ENCODE results near the gene TUBGCP6.

The TUBGCP6 gene

DNA sequence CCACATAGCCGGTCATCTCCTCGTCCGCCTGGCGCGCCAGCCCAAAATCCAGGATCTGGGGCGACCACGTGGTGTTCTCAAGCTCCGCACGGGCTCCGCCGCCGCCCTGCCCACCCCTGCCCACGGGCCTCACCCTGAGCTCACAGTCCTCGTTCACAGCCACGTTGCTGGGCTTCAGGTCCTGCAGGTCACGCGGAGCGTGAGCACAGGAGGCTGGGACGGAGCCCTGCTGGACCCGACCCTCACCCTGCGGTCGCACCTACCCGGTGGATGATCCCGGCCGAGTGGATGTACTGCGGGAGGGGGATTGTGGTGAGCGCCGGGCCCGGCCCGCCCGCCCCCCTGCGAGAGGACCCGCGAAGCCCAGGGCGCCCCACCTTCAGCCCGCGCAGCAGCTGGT lies 22.2 kb upstream of the TUBGCP6 start:
- in situ Hi-C loops (cut with MboI; ENCODE audit: low sequenced_read_pairs), result no loop called here

DNA sequence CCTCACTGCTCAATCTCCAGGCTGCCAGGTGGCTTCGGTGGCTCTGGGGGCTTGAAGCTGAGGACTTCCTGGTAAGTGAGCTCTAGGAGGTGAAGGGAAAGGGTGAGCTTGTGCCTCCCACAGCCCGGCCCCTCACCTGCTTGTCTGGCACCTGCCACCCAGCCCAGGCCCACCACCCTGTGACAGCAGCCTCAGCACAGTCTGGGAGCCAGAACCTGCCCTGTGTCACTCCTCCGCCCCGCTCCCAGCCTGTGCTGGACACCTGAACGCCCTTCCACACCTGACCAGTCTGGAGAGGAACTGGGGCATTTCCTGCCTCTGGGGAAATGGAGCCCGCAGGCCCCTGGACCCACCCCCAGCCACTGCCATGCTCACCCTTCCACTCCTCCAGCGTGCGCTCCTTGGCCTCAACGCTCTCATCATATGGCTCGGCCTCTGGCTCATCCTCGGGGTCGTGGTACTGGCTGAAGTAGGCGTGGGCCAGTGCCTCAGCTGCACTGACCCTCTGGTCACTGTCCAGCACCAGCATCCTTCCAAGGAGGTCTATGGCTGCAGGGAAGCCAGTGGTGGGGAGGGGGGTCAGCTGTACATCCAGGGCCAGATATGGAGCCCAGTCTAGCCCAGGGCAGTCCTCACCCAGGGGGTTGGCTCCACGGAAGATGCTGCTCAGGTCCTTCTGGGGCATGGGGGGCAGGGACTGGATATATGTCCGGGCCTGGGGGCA lies 20.3 kb upstream of the TUBGCP6 start:
- in situ Hi-C loops (cut with MboI; ENCODE audit: low sequenced_read_pairs), result no loop called here

DNA sequence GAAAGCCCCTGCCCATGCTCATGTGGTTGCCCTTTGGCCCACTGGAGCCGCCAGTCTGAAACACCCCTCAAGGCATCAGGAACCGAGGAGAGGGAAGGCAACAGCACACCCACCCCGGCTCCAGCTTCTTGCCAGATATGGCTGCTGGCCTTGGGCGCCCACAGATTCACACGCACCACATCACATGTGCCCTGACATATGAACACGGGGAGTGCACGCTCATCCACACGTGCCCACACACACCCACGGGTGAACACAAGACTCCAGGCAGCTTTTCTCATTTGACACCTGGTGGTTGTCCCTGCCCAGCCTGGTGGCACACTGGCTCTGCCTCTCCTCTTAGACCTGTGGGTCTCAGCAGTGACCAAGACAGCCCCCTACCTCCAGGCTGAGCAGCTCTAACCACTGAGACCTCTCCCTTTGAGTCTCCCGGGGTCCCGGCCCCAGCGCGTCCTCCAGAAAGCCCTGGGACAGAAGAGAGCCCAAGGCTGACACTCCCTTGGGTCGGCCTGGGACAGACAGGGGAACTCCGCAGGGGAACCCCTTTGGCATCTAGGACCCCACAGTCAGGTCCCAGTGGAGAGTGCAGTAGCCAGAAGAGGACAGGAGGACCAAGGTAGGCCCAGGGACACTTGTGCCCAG lies 19.4 kb upstream of the TUBGCP6 start:
- in situ Hi-C loops (cut with MboI; ENCODE audit: low sequenced_read_pairs), result no loop called here

DNA sequence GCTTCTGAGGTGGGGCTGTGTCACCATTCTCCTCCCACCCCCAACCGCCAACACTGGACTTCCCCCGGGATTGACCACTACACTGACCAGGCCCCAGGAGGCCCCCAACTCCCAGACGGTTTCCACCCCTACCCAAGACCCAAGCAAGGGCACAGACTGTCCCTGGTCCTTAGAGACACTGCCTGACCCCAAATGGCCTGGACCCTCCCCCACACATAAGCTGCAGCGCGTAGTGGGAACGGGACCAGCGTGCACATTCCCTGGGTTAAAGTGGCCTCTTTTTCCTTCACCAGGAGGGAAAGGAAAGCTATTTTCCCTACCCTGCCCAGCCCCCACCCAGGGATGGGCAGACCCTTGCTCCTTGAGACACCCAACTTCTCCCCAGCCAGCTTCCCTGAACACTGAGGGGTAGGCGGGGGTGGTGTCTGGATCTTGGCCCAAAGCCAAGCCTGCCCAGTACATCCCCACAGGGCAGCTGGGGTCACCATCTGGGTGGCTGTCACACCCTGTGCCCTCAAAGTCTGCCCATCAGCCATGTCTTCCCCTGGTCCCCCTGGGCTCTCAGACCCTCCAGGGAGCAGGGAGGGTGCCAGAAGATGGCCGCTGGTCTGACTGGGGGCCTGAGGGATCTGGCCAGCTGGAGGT lies 18.3 kb upstream of the TUBGCP6 start:
- in situ Hi-C loops (cut with MboI; ENCODE audit: low sequenced_read_pairs), result no loop called here

DNA sequence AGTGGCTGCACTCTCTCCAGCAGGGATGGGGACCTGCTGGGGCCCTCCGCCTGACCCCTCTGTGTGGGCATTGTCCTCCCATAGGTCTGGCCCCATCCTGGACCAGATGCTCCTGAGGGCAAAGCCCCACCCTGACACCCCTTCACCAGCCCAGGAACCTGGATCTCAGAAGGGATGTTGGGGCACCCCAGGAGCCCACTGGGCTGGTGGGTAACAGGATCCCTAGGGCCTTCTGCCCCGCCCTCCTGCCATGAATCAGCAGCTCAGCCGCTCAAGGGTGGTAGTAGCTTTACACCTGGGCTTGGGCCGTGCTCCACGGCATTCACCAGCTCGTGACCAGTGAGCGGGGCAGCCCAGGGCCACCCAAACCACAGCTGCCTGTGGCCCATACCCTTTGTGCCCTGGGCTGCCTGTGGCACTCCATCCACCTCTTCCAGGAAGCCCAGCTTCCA lies 17.7 kb upstream of the TUBGCP6 start:
- in situ Hi-C loops (cut with MboI; ENCODE audit: low sequenced_read_pairs), result no loop called here

DNA sequence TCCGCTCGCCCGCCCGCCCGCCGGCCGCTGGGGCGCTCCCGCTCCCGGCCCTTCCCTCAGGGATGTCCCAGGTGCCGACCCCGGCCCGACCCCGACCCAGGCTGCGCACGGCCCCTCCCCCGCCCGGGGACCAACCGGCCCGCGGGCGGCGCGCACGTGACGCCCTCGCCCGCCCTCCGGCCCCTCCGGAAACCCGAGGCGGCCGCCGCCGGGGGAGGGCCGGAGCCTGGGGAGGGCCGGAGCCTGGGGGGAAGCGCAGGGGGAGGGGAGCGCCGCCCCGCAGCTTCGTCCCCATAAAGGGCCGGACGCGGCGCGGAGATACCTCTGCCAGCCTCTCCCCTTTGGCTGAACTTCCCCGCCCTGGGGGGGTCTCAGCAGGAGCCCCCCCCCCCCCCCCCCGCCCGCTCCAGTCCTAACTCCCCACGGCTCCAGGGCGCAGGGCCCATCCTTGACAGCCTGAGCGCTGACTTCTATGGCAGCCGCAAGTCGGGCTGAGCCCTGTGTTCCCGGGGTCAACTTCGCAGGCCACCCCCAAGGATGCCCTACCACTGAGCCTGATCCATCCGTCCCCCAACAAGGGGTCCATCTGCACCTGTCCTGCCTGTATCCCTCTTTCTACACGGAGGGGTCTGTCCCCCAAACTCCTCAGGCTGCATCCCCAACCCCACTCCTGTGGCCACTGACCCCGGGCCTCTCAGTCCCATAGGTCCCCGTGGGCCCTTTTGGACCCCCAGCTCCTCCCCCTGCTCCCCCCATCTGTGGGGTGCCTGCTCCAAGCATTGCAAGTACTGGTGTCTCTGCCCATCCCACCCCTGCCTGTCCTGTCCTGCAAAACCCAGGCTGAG lies 17.0 kb upstream of the TUBGCP6 start, which contains the start of gene MAPK12:
MAPK12 (minus strand) TSS at position 69 of the 845 bp plus-strand sequence. CDS start 174 bp downstream, outside the sequence.
- in situ Hi-C loops (cut with MboI; ENCODE audit: low sequenced_read_pairs), result no loop called here

DNA sequence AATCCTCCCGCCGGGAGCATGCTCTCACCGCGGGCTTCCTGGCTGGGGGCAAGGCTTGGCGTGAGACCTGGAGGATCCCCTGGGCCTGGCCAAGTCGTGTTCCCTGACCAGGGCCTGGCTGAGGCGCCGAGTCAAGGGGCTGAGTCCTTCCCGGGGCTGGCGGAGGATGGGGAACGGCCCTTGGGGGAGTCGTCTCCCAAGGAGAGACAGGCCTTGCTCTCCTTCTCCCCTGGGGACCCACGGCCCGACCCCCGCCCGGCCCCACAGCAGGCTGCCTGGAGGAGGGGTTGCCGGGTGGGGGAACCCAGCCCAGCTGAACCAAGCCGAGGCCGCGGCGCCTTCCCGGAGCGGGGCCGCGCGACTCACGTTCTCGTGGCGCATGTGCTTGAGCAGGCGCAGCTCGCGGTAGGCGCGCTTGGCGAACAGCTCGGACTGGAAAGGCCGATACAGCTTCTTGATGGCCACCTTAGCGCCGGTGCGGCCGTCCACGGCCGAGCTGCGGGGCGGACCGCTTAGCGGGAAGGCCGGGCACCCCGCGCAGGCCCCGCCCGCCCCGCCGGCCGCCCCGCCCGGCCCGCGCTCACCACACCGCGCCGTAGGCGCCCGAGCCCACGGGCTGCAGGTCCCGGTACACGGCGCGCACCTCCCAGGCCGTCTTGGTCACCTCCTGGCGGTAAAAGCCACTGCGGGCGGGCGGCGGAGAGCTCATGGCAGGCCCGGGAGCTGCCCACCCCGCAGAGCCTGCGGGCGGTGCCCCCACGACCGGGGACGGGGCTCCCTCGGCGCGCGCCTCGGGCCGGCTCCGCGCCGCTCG lies 16.2 kb upstream of the TUBGCP6 start:
- in situ Hi-C loops (cut with MboI; ENCODE audit: low sequenced_read_pairs), result no loop called here

DNA sequence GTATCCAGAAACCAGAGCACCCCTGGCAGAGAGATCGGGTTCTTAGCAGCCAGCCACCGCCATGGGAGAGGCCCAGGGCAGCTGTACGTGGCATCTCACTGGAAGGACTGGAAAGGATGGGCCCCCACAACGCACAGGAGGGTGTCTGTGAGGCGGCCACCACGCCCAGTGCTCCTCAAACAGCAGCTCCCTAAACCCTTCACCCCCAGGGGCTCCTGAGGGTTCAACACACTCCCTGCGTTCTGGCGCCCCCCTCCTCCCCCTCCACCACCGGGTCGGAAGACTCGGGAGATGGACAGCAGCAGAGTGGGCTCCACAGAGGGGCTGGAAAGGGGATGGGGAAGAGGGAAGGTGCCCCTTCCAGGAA lies 15.6 kb upstream of the TUBGCP6 start:
- in situ Hi-C loops (cut with MboI; ENCODE audit: low sequenced_read_pairs), result no loop called here

DNA sequence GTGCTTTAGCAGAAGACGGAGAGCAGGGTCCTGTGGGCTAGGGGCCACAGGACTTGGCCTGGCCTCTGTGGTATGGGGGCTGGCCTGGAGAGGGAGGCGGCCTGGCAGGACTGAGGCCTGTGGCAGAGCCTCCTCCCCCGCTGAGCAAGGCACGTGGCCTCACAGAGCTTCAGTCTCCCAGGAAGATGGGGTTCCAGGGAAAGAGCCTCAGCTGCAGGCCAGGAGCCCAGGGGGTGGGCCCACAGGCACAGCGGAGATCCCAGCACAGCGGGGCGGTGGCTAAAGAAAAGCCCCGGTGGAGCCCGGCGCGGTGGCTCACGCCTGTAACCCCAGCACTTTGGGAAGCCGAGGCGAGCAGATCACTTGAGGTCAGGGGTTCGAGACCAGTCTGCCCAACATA lies 14.5 kb upstream of the TUBGCP6 start:
- in situ Hi-C loops (cut with MboI; ENCODE audit: low sequenced_read_pairs), result no loop called here

DNA sequence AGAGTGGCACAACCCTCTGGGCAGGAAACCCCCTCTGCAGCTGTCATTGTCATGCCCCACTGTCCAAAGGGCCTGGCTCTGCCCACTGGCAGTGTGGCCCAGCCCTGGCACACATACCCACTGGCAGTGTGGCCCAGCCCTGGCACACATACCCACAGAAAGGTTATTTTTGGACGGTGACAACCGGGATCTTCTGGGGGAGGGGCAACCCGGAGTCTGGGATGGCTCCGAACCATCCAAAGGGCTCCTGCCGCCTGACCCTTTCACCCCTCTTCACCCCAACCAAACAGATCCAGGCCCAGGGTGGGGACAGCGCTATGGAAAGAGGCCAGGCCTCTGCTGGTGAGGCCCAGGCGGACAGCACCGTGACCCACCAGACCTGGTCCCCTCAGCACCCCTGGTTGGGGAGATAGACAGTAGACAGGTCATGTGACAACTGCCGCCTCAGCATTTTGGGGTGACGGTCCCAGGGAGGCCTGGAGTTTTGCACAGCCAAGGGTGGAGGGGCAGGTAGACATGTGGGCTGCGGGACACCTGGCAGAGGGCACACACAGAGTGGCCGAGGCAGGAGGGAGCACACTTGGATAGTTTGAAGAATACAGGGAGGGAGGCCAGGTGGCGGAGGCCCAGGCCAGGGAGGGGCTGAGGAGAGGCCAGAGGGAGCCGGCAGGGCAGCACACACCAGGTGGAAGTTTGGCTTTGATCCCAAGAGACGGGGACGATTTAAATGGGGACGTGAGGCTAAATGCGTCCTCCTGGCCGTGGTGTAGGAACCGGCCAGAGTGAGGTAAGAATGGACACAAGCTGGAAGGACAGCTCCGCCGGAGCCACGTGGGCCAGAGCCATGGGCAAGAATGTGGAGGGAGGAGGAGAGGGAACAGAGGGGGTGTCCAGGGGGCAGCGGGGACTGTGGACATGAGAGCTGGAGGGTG lies 13.8 kb upstream of the TUBGCP6 start:
- in situ Hi-C loops (cut with MboI; ENCODE audit: low sequenced_read_pairs), result no loop called here

DNA sequence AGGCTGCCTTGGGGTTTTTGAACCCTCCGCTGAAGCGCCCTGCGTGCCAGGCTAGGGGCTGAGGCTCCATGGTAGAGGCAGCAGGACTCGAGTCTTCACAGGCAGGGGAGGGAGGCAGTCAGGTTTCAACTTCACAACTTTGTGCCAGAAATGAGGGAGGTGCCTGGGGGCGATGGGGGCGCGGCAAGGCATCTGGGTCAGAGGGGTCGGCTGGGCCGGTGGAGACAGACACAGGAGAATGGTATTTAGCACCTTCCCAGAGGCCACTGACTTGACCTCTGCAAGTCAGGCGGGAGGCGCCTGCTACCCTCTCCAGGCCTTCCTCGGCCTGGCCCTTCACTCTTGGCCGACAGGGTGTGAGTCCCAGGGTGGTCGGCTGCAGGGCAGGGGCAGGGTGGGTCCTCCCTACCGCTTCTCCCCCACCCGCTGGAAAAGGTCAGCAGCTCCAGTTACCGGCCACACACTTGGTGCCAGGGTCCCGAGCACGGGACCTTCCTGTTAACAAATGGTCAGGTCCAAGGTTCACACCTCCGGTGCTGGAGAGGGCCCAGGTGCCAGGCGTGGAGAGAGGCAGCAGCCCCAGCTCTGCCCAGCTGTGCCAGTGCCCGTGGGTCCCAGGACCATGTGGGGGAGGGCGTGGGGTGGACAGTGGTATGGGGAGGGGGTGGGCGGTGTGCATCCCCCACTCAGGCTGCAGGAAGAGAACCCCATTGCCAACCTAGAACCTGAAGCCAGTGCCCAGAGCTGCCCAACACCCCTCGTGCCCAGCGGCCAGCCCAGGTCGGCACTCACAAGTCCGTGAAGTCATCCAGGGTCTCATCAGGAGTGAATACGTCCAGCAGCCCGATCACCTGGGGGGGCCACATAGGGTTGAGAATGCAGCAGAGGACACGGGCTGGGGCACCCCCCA lies 12.9 kb upstream of the TUBGCP6 start:
- in situ Hi-C loops (cut with MboI; ENCODE audit: low sequenced_read_pairs), result no loop called here

DNA sequence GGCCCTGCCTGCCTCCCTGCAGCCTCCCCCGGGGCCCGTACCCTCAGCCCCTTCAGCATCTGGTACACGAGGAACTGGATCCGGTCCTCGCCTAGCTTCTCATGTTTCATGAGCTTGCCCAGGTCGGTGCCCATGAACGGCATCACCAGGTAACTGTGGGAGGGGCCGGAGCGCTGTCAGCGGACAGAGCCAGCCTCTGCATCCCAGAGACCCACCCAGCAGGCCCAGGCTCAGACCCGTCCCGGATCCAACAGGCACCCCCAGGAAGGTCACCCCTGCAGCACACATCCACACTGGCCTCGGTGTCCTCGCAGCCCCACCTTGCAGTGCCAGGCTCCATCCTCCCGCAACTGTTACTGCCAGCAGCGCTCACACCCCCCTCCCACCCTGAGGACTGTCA lies 12.2 kb upstream of the TUBGCP6 start:
- in situ Hi-C loops (cut with MboI; ENCODE audit: low sequenced_read_pairs), result no loop called here

DNA sequence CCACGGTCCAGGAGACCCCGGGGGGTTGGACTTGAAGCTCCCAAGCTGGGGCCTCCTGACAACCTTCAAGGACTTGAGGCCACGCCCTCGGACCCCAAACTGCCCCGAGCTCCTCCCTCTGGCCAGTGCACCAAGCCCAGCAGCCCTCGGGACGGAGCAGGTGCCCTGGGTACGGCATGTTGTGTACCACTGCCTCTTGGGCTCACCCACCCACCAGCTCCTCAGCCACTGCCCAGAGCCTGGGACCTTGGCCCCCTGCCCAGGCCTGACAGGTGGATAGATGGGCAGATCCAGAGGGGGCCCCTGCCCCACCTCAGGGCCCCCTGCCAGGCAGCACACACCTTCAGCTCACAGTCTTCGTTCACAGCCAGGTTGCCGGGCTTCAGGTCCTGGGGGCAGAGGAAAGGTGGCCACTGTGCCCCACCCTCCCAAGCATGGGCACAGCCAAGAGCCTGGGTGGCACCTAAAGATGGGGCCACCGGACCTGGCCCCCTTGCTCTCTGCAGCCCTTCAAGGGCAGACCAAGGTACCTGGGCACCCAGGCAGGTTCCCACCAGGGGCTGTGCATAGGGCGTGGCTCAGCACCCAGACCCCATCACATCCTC lies 11.5 kb upstream of the TUBGCP6 start:
- in situ Hi-C loops (cut with MboI; ENCODE audit: low sequenced_read_pairs), result no loop called here

DNA sequence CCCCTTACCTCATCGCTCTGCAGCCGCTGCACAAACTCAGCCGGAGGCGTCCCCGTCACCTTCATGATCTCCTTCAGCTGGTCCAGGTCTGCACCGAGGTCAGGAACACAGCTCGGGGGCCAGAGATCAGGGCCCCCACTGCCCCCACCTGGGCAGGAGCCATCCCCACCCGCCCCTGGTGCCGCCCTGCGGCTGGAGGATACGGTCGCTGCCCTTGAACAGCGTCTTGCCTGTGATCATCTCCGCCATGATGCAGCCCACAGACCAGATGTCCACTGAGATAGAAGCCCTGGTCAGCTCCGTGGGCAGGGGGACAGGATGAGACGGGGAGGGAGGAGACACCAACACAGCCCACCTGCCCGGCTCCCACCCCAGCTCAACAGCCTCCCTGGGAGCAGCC lies 10.8 kb upstream of the TUBGCP6 start:
- in situ Hi-C loops (cut with MboI; ENCODE audit: low sequenced_read_pairs), result no loop called here

DNA sequence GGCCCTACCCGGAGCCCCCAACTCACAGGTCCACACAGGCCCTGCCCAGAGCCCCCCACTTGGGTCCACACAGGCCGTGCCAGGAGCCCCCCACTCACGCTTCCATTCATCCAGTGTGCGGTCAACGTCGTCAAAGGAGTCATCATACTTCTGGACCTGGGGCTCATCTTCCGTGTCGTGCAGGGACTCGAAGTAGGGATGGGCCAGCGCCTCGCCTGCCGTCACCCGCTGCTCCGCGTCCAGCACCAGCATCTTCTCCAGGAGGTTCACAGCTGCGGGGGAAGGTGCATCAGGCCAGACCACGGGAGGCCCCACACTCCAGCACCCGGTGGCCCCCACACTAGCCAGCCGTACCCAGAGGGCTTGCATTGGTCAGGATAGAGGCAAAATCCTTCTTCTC lies 10.3 kb upstream of the TUBGCP6 start:
- in situ Hi-C loops (cut with MboI; ENCODE audit: low sequenced_read_pairs), result no loop called here

DNA sequence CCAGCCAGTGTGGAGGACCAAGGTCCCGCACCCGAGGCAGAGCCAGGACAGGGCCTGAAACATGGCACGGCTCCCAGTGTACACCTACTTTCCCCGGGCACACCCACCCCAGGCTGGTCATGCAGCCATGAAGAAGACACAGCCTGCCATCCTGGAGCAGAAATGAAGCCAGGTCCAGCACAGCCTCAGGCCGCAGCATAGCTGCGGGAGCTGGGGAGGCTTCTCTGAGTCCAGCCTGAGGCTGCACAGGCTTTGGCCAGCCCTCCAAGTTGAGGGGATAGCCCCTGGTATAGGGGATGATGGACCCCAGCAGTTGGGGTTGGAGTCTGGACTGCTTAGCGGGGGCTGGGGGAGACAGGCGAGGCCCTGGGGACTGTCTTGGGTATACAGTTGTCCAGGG lies 9.1 kb upstream of the TUBGCP6 start:
- in situ Hi-C loops (cut with MboI; ENCODE audit: low sequenced_read_pairs), result no loop called here

DNA sequence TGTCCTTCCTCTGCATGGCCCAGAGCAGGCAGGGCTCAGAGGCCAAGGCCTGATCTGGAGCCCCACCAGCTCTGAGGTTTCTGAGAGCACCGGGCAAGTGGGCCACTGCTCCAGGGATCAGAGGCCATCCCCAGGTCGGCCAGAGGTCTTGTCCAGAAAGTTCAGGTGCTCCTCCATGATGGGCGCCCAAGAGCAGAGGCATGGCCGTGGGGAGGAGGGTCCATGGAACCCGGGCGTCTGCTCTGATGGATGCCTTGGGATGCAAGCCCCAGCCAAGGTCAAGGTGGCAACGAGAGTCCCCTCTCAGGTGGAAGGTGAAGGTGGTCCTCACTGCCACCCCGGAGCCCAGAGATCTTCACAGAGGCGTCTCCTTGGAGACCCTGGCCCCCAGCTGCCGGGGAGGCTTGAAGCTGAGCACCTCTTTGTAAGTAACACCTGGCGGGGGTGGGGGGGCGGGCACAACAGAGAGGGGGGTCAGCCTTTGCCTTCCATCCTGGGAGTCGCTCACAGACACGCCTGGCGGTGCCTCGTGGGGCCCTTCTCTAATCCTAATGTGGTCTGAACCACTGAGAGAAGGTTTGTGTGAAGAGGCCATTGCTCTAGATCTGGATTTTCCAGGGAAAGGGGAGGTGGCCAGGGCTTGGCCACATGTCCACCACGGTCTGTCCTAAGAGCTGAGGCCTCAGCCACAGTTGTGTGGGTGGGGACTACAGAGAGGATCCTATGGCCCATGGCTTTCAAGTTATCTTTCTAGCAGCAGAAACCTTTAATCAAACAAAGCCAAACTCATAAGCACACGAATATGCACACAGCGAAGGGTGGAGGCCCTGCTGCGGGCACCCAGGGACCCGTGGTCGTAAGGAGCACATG lies 8.5 kb upstream of the TUBGCP6 start:
- in situ Hi-C loops (cut with MboI; ENCODE audit: low sequenced_read_pairs), result no loop called here
